ENCODE data around the gene CELA3B. TPM values are rescaled to one million over a fixed set of nuclear protein-coding genes. Genes with fewer than 3 reads are reported as not detected.
"Not testable (repeated sequence)": the region's sequence is repeated elsewhere in the genome, so short reads cannot be mapped to it uniquely, and the experiment has no call there.

CELA3B gene
- total and polyA plus RNA-seq, 2 of the 8 experiments (the other 6 are each of a cell fraction or from before 2014, with no cell fraction given), result not detected

- FAIRE-seq; H2BK15ac ChIP-seq (ENCODE audit: low read length); H3K14ac ChIP-seq (ENCODE audit: insufficient read length); H3K18ac ChIP-seq (ENCODE audit: extremely low read depth, low read length); H4K5ac ChIP-seq (ENCODE audit: insufficient read length, low read depth, low read length); H3K23ac ChIP-seq (ENCODE audit: insufficient read length); H2BK120ac ChIP-seq (replicated peaks; ENCODE audit: low read depth, low read length); DNase-seq (ENCODE audit: low read depth in 1 of 2, low spot score in 2 of 2); H3K36me3 ChIP-seq (ENCODE audit: control insufficient read depth in 2 of 4, insufficient read depth in 4 of 4, low read length in 3 of 4); H2BK5ac ChIP-seq (ENCODE audit: low read depth, low read length); H3K4me3 ChIP-seq (ENCODE audit: extremely low read depth in 1 of 4, insufficient read depth in 2 of 4, low read depth in 3 of 4, low read length in 4 of 4); H3K79me2 ChIP-seq (ENCODE audit: control insufficient read depth in 1 of 2, insufficient read depth in 2 of 2, low read length in 2 of 2); H2BK12ac ChIP-seq (ENCODE audit: low read depth, low read length); H2BK20ac ChIP-seq (ENCODE audit: low read length); H3K27me3 ChIP-seq (replicated peaks in 1 of 4; ENCODE audit: control insufficient read depth in 3 of 4, extremely low read depth in 1 of 4, insufficient read depth in 3 of 4, low read length in 3 of 4); H3K4me1 ChIP-seq (replicated peaks in 1 of 4; ENCODE audit: control insufficient read depth in 3 of 4, insufficient read depth in 4 of 4, low read length in 3 of 4); H3K79me1 ChIP-seq (ENCODE audit: low read depth, low read length); POLR2A ChIA-PET (ENCODE audit: partially characterized antibody); H3K4me2 ChIP-seq (ENCODE audit: insufficient read depth in 1 of 2, low read depth in 2 of 2, low read length in 2 of 2); H3K4ac ChIP-seq (replicated peaks; ENCODE audit: insufficient read length, low read depth, low read length); H2AFZ ChIP-seq (ENCODE audit: low read length); H3K9me3 ChIP-seq (ENCODE audit: insufficient read depth in 2 of 2, low read depth in 1 of 2, low read length in 1 of 2); H2AK5ac ChIP-seq (ENCODE audit: low read depth, low read length); H3K23me2 ChIP-seq (ENCODE audit: low read depth, low read length); CTCF ChIA-PET (ENCODE audit: partially characterized antibody); H3K9ac ChIP-seq (replicated peaks in 1 of 4; ENCODE audit: extremely low read depth in 1 of 4, low read depth in 3 of 4, low read length in 3 of 4); H4K8ac ChIP-seq (ENCODE audit: extremely low read depth, insufficient read depth, low read length); H4K91ac ChIP-seq (replicated peaks; ENCODE audit: insufficient read length, low read length); H4K20me1 ChIP-seq (replicated peaks in 1 of 2; ENCODE audit: control insufficient read depth in 1 of 2, insufficient read depth in 2 of 2, low read length in 2 of 2); H3K27ac ChIP-seq (ENCODE audit: low read depth, low read length); H3K56ac ChIP-seq (replicated peaks; ENCODE audit: insufficient read length, low read depth, low read length): not testable (repeated sequence)
- 84% methylated on average over 6 of the region's 6 CpGs; no CpG with 5 or more reads in 1 of the 2 experiments for WGBS, 2 experiments (ENCODE audit: extremely low coverage in 1 of 2, insufficient coverage in 1 of 2, insufficient read length in 1 of 2, insufficient replicate concordance in 2 of 2, low coverage in 1 of 2, low lambda C conversion rate in 2 of 2, missing lambda C conversion rate in 1 of 2)
Measured at GRCh38 chr1:21974699-21975098, 2.1 kb upstream of the CELA3B start.

Data from H1 (cell line).